GM12891 (cell line): ENCODE results near the gene MCM9.

Source experiments
- DNase-seq: peaks from one replicate; pipeline ENCODE4 v3.0.0; 2011; ENCODE audit warnings: low spot score; ENCODE audit not compliant: insufficient read length
- FAIRE-seq: peaks from 2 replicates; lab custom pipeline; 2011; peaks lifted over from hg19 to GRCh38; lab: Jason Lieb, UNC
- PAX5 ChIP-seq: IDR thresholded peaks from 2 replicates; pipeline ENCODE4 v1.6.1; 2011; ENCODE audit warnings: low read length, moderate library complexity, mild to moderate bottlenecking; ENCODE audit not compliant: insufficient read depth, severe bottlenecking
- POLR2A ChIP-seq: IDR thresholded peaks from 2 replicates; pipeline ENCODE4 v1.6.1; 2011; ENCODE audit warnings: low read depth, low read length, control low read depth
- POLR2AphosphoS5 ChIP-seq: IDR thresholded peaks from 2 replicates; pipeline ENCODE4 v1.6.1; 2011; ENCODE audit warnings: low read depth, low read length, control low read depth
- POU2F2 ChIP-seq: IDR thresholded peaks from 2 replicates; pipeline ENCODE4 v1.6.1; 2011; ENCODE audit warnings: low read depth, mild to moderate bottlenecking, control low read depth, low read length, moderate library complexity
- SPI1 ChIP-seq: IDR thresholded peaks from 2 replicates; pipeline ENCODE4 v1.6.1; 2011; ENCODE audit warnings: low read depth, low read length, control low read depth
- TAF1 ChIP-seq: IDR thresholded peaks from 2 replicates; pipeline ENCODE4 v1.6.1; 2011; ENCODE audit warnings: low read depth, low read length, control low read depth

The MCM9 gene

GRCh38 chr6:118789419-118789818 lies 145.5 kb downstream of the MCM9 start:
- no peak for TF ChIP-seq TAF1
- TF ChIP-seq POLR2AphosphoS5, result no peak
- no peak for TF ChIP-seq POU2F2
- no peak for TF ChIP-seq POLR2A
- TF ChIP-seq PAX5, result no peak
- TF ChIP-seq SPI1, result no peak
- FAIRE-seq (no peak), DNase-seq (no peak)

- TF ChIP-seq SPI1 (no peak), POU2F2 (no peak), TAF1 (no peak), POLR2AphosphoS5 (no peak), POLR2A (no peak), PAX5 (no peak)
- no peak for FAIRE-seq
- no peak for DNase-seq
Observed at GRCh38 chr6:118788702-118789101, 146.3 kb downstream of the MCM9 start.

GRCh38 chr6:118787724-118788423 lies 147.1 kb downstream of the MCM9 start:
- no peak for TF ChIP-seq SPI1
- FAIRE-seq (no peak), DNase-seq (no peak)

GRCh38 chr6:118786596-118787453 lies 148.1 kb downstream of the MCM9 start:
- DNase-seq, result no peak
- TF ChIP-seq POLR2AphosphoS5, result no peak
- FAIRE-seq, result no peak

- TF ChIP-seq TAF1 (no peak), POU2F2 (no peak), PAX5 (no peak), POLR2AphosphoS5 (no peak), SPI1 (no peak), POLR2A (no peak)
- DNase-seq (no peak), FAIRE-seq (no peak)
Observed at GRCh38 chr6:118785601-118786000, 149.4 kb downstream of the MCM9 start.

- FAIRE-seq (no peak), DNase-seq (no peak)
- no peak for TF ChIP-seq POU2F2
- no peak for TF ChIP-seq TAF1
- no peak for TF ChIP-seq SPI1
- TF ChIP-seq POLR2A, result no peak
- TF ChIP-seq PAX5, result no peak
- no peak for TF ChIP-seq POLR2AphosphoS5
Observed at GRCh38 chr6:118784641-118785164, 150.3 kb downstream of the MCM9 start.

- FAIRE-seq (no peak), DNase-seq (no peak)
- no peak for TF ChIP-seq POLR2AphosphoS5
- no peak for TF ChIP-seq POLR2A
- TF ChIP-seq POU2F2, result no peak
- TF ChIP-seq TAF1, result no peak
- no peak for TF ChIP-seq PAX5
- TF ChIP-seq SPI1, result no peak
Observed at GRCh38 chr6:118783931-118784550, 150.9 kb downstream of the MCM9 start.

- FAIRE-seq, result no peak
- no peak for DNase-seq
Observed at GRCh38 chr6:118782651-118783050, 152.3 kb downstream of the MCM9 start.

GRCh38 chr6:118781897-118782296 lies 153.1 kb downstream of the MCM9 start:
- TF ChIP-seq POU2F2 (no peak), TAF1 (no peak), PAX5 (no peak), POLR2A (no peak)
- FAIRE-seq (no peak), DNase-seq (no peak)

More at GRCh38 chr6:118782651-118783050, 152.3 kb downstream of the MCM9 start:
- TF ChIP-seq POLR2A (no peak), TAF1 (no peak), POLR2AphosphoS5 (no peak), POU2F2 (no peak), PAX5 (no peak), SPI1 (no peak)
